Activated naive CD4-positive, alpha-beta T cell treated with anti-CD3 and anti-CD28 coated beads, Interleukin-2, amount 50 U/mL, for 72 hours (primary cell): Measurements from ENCODE around the gene NUS1. TPM values are rescaled to one million over a fixed set of nuclear protein-coding genes. Genes with fewer than 3 reads are reported as not detected.
A peak's percentile ranks its signal among the peaks of the same experiment; 100 is the strongest.
"Not testable (repeated sequence)": the region's sequence is repeated elsewhere in the genome, so short reads cannot be mapped to it uniquely, and the experiment has no call there.

Source experiments
- ATAC-seq, 2 donors: fragments of 150-1000 bp; cut with Tn5 transposase; 2 replicates each; pipeline ENCODE4 v1.10.0; 2021; ENCODE audit warnings: mild to moderate bottlenecking in 2 of 2, moderate library complexity in 2 of 2
- DNase-seq, 2 donors: peaks; one replicate each; pipeline ENCODE4 v3.0.0; 2021 to 2022; ENCODE audit warnings: low spot score in 2 of 2
- H3K27ac Mint-ChIP-seq, 2 donors: one replicate each; pipeline ENCODE4 v1.8.0; 2022; ENCODE audit warnings: mild to moderate bottlenecking in 2 of 2, mixed read lengths in 2 of 2
- H3K36me3 Mint-ChIP-seq, 2 donors: one replicate each; pipeline ENCODE4 v1.8.0; 2022; ENCODE audit warnings: mixed read lengths in 2 of 2
- H3K9me3 Mint-ChIP-seq, 2 donors: one replicate each; pipeline ENCODE4 v1.8.0; 2022; ENCODE audit warnings: mixed read lengths in 2 of 2
- total RNA-seq, 2 donors: library from RNA; stranded (reverse); gene quantifications; one replicate each; pipeline ENCODE4 v1.2.3, GENCODE V29; 2022

The NUS1 gene
- total RNA-seq: 10 to 100 TPM; 21.2 to 28.7 TPM

DNA sequence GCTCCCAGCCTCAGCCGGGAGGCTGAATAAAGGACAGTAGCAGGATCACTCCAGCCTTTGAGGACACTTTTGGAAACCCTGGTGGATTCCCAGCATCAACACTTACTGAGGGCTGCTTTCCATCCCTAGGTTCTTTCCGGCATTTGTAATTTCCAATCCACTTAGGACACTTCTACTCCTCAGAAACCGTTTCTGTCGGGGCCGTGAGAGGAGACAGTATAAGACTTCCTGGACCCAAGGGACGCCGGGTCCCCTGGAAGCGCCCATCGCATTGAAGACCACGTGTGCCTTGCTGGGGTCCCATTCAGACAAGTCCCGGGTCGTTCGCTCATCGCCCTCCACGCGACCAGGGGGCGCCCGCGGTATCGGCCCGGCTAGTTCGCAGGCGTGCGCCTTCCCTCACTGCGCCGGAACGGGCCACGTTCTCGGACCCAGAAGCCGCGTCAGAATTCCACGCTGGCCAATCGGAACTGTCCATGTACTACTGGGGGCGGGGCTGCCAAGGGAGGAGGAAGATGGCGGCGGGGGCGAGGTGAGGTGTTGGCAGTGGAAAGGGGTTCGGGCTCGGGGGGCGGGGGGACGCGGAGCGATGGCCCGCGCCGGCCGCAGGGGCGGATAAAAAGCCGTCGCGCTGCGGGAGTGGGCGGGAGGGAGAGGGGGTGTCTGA, at the start of gene NUS1:
Gene NUS1 (plus strand): TSS at position 479 of the 667 bp plus-strand sequence. CDS start 202 bp downstream, outside the sequence.
- peak within 1 kb of the TSS; percentile 95 for H3K27ac Mint-ChIP-seq
- peak; percentile 95 to 98 for DNase-seq
- ATAC-seq: peak; percentile 92 to 98
- H3K36me3 Mint-ChIP-seq: peaks cover 4 to 19% of the 10 kb centered on the region in 2 donors
- H3K9me3 Mint-ChIP-seq: no peaks in the 10 kb centered on the region

DNA sequence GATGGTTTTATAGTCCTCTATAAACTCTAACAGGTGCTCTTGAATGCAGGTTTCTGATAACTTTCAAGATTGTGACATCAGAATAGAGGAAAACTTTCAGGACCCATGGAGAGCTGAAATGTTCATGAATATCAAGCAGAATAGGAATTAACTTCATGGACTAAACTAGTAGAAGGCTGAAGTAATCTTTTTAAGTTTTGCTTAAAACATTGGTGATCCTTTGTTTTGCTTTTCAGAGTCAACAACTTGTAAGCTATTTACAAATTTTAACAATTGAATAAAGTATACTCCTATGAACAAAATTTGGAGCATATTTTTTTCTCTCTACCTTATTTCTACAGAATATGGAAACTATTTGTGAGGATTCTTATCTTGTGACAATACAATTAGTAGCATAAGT, 47.7 kb upstream of the NUS1 start:
- ATAC-seq (no peak), DNase-seq (no peak)
- Mint-ChIP-seq H3K27ac (no peak overlapping the region), H3K36me3 (peaks cover 10 to 16% of the 10 kb centered on the region in 2 donors), H3K9me3 (peaks cover 3 to 13% of the 10 kb centered on the region in 2 donors)

DNA sequence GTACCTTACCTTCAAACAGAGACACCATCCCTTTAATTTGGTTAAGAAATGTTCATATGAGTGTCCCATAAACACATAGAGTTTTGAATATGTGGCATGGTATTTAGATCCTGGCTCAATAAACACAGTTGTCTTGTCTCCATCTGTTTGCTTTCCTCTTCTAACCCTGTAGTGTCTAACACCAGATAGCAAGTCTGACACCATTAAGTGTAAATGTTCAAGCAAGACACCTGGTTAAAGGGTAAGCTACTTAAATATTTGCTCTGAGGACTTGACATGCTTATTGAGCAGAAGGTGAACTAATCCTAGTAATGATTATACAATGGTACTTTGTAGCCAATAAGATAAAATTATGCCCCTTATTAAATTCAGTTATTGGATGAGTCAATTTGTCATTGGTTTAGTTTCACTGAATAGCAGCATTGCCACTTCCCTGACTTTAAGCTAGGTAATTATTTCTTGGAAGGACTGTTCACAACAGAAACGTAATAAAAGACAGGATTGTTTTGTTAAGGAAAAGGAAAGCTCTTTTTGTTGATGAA, 46.1 kb upstream of the NUS1 start:
- ATAC-seq: no peak
- Mint-ChIP-seq H3K9me3 (peaks cover 3 to 5% of the 10 kb centered on the region in 2 donors), H3K27ac (no peak overlapping the region), H3K36me3 (peaks cover under 1 to 6% of the 10 kb centered on the region in 2 donors)
- no peak for DNase-seq

DNA sequence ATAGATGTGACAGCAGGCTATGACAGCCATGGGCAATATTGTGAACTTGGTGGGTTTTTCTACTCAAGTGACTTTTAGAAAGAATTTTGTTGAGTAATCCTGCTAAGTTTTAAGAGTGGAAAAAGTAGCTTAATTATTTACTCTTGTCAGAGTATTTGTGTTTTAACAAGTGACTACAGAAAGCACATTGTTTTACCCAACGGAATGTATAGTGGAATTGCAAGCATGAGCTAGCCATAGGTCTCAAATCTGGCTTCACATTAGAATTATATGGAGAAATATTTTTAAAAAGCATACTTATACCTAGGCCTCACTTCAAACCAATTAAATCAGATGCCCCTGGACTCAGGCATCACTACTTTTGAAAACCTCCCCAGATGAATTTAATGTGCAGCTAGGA, 37.5 kb upstream of the NUS1 start:
- peaks cover 0 to 7% of the 10 kb centered on the region in 2 donors for H3K36me3 Mint-ChIP-seq
- DNase-seq (no peak), ATAC-seq (no peak)
- no peak overlapping the region for H3K27ac Mint-ChIP-seq
- peaks cover 3 to 4% of the 10 kb centered on the region in 2 donors for H3K9me3 Mint-ChIP-seq

DNA sequence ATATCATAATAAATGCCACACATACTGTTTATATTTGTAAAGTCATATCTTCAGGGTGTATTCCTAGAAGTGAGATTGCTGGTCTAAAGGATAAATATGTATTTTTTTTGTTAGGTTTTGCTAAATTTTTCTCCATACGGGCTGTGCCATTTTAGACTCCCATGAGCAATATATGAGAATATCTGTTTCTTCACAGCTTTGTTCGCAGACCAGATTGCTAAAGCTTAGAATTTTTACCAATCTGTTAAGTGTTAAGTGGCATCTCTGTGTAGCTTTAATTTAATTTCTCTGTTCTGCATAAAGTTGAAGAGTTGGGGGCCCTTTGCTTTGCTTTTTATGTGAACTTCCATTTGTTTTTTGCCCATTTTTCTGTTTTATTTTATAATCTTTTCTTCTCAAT, 32.3 kb upstream of the NUS1 start:
- Mint-ChIP-seq H3K9me3 (peaks cover 3 to 4% of the 10 kb centered on the region in 2 donors), H3K27ac (no peak overlapping the region), H3K36me3 (peaks cover 0 to 4% of the 10 kb centered on the region in 2 donors)
- ATAC-seq (no peak), DNase-seq (no peak)

DNA sequence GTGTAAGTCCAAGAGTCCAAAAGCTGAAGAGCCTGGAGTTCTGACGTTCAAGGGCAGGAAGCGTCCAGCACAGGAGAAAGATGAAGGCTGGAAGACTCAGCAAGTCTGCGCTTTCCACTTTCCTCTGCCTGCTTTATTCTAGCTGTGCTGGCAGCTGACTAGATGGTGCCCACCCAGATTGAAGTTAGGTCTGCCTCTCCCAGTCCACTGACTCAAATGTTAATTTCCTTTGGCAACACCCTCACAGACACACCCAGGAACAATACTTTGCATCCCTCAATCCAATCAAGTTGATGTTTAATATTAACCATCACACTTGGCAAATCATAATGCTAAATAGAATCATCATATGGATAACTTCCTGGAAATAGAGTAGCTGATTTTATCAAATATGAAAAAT, 23.3 kb upstream of the NUS1 start:
- H3K9me3 Mint-ChIP-seq, DNase-seq, H3K36me3 Mint-ChIP-seq, H3K27ac Mint-ChIP-seq, ATAC-seq: not testable (repeated sequence)

DNA sequence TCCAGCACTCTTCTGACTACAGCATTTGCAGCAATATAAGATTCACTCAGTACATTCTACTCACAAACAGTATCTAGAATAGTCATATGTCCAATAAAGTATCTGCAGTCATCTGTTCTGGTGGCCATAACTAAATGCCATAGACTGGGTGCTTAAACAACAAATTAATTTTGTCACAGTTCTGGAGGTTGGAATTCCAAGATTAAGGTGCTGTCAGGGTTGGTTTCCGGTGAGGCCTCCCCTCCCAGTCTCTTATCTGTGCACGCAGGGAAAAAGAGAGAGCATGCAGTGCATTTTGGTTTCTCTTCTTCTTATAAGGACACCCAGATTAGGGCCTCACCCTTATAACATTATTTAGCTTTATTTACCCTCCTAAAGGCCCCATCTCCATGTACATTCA, 21.3 kb upstream of the NUS1 start:
- peaks cover 0 to 5% of the 10 kb centered on the region in 2 donors for H3K36me3 Mint-ChIP-seq

DNA sequence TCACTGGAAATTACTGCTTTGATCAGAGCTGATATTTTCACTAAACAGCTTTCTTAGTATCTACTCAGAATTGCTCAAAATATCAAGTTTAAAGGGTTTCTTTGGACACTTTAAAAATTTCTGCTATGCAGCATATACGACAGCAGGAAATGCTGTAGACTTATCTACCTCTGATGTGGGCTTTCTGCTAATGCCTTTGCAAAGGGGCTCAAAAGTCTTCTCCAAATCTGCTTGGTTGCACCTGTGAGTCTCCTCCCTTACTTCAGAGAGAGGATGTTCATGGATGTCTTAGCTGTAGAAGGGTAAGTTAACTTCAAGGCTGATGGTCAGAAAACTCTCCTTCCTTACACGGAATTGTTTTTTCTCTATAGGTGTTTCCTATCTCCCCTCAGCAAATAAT, 19.9 kb upstream of the NUS1 start:
- no peaks in the 10 kb centered on the region for H3K9me3 Mint-ChIP-seq
- H3K27ac Mint-ChIP-seq: no peak overlapping the region
- ATAC-seq (no peak), DNase-seq (no peak)
- H3K36me3 Mint-ChIP-seq: no peaks in the 10 kb centered on the region

More for the DNA sequence above, 21.3 kb upstream of the NUS1 start:
- no peak overlapping the region for H3K27ac Mint-ChIP-seq
- H3K9me3 Mint-ChIP-seq: peaks cover 0 to 3% of the 10 kb centered on the region in 2 donors
- ATAC-seq (no peak), DNase-seq (no peak)

DNA sequence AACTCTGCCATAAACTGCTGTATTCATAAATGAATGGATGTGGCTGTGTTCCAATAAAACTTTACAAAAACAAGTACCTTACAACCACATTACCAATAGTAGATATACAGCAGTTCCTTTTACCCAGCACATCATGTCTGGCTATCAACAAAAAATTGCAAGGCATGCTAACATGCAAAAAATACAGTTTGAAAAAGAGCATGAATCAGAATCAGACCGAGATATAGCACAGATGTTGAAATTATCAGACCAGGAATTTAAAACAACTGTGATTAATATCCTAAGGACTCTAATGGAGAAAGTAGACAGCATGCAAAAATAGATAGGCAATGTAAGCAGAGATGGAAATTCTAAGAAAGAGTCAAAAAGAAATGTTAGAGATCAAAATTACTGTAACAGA, 8.4 kb upstream of the NUS1 start:
- ATAC-seq (no peak), DNase-seq (no peak)
- no peaks in the 10 kb centered on the region for H3K9me3 Mint-ChIP-seq
- H3K36me3 Mint-ChIP-seq: peaks cover 12 to 16% of the 10 kb centered on the region in 2 donors
- no peak overlapping the region for H3K27ac Mint-ChIP-seq

DNA sequence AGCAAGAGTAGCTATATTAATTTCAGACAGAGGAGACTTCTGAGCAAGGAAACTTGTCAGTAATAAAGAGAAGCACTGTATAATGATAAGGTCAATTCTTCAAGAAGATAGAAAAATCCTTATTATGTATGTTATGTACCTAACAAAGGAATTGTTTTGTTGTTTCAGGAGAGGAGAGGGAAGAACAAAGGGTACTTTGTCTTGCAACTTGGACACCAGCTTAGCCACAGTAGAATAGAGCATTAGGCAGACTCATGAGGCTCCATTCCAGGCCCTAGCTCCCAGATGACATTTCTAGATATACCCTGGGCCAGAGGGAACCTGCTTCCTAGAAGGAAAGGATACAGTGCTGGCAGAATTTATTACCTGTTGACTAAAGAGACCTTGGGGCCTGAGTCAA, 6.5 kb upstream of the NUS1 start:
- H3K27ac Mint-ChIP-seq: no peak overlapping the region
- no peak for DNase-seq
- ATAC-seq: no peak
- peaks cover 8 to 15% of the 10 kb centered on the region in 2 donors for H3K36me3 Mint-ChIP-seq
- no peaks in the 10 kb centered on the region for H3K9me3 Mint-ChIP-seq

DNA sequence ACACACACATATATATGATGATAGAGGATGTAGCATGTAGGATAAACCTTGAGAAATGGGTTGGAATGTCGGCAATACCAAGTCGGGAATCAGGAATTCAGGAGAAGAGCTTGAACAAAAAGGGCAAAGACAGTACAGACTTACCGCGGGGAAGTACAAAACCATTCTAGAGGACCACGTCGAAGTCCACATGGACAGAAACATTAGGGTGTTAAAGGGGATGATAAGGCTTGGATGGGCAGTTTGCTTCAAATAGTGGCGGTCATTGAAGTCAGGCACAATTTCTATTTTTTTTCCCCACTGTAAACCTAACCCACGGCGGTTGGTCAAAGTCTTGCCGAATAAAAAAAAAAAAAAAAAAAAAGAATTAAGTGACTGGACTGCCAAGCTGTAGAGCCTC, 766 bp upstream of the NUS1 start:
- no peaks in the 10 kb centered on the region for H3K9me3 Mint-ChIP-seq
- peaks cover 4 to 12% of the 10 kb centered on the region in 2 donors for H3K36me3 Mint-ChIP-seq
- H3K27ac Mint-ChIP-seq: peak overlapping the region; percentile 95
- ATAC-seq (no peak), DNase-seq (no peak)

DNA sequence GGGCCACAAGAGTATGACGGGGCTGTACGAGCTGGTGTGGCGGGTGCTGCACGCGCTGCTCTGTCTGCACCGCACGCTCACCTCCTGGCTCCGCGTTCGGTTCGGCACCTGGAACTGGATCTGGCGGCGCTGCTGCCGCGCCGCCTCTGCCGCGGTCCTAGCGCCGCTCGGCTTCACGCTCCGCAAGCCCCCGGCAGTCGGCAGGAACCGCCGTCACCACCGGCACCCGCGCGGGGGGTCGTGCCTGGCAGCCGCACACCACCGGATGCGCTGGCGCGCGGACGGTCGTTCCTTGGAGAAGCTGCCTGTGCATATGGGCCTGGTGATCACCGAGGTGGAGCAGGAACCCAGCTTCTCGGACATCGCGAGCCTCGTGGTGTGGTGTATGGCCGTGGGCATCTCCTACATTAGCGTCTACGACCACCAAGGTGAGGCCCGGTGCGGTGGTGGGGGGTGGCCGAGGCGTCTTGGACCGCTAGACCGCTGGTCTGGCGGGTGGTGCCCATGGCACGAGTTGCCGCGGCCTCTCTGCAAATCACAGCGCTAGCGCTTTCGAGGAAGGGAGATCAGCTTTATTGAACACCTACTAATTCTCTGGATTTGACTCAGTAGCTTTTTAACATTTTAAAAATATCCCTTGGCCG, 511 bp downstream of the NUS1 start:
- Mint-ChIP-seq H3K36me3 (peaks cover 4 to 25% of the 10 kb centered on the region in 2 donors), H3K27ac (peak overlapping the region; percentile 57 to 95)
- not testable (repeated sequence) for H3K9me3 Mint-ChIP-seq
- DNase-seq (peak; percentile 11 to 61), ATAC-seq (peak; percentile 52 to 54)

DNA sequence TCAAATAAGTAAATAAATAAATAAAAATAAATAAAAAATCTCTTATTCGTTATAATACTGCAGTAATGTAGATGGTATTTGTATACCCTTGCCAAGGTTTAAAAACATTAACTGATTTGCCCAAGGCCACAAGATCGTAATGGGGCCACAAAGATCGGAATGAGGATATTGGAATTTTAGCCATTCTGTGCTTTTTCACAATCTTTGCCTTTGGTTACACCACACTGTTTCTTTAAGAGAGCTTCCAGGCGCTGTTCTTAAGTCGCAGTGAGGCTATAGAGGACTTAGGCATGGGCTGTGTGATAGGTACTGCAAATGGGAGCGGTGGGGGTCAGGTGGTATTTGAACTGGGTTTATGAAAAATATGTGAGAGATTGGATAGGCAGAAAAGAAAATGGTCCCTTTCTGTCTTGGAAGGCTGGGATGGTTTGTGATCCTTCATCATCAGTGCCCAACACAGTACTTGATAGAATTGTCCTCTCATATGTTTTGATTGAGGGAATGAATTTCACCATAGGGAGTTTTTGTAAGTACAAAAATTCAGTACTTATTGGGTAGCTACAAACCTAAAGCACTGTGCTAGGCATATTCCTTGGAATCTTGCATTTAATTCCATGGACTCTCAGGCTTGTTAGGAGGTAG, 1.4 kb downstream of the NUS1 start:
- Mint-ChIP-seq H3K9me3 (no peaks in the 10 kb centered on the region), H3K36me3 (peaks cover 4 to 30% of the 10 kb centered on the region in 2 donors), H3K27ac (peak overlapping the region in 1 of 2 donors; percentile 95)
- ATAC-seq: no peak
- no peak for DNase-seq

DNA sequence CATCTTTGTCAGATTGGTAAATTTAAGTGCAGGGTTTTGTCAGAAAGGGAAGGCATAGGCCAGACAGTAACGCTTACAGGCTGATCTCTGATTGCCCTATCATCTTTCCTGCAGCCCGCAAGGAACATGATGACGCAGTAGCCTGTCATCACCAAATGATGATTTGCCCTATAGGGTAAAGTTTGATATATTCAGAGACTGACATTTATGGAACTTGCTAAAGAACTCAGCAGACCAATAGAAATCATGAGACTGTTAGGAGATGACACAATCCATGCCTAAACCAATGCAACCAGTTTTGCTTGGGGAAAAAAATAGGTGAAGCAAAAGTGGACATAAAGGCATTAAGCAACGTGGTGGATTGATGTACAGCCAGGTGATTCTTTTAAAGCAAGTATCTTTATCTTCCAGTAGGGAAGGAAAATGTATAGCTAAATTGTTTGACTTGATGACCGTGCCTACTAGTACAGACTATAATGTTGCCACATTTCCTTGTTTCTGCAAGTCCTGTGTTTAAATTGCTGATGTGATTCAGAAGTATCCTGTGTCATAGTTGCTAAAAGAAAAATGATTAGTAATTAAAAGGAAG, 2.4 kb downstream of the NUS1 start:
- peaks cover 4 to 30% of the 10 kb centered on the region in 2 donors for H3K36me3 Mint-ChIP-seq

DNA sequence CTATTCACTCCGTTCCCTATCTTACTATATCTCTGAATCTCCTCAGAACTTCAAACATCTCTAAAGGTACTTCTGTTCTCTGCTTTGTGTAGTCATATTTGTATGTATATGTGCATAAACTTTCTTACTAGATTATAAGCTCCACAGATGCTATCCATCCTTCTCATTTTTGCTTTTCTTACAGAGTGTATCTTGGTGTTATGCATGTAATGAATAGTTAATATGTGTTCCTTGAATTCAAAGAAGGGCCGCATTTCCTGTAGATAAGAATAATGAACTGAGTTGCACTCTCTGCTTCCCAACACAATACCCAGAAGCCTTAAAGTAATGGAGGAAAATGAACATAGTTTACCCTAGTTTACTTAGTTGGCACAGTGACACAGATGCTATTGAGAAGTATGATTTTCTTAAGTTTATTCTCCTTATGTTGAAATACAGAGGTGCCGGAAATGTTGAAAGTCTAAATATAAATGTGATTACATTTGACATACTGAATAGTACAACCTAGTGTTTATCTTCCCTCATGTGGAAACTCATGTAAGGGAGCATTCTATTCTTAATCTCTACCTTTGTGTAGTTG, 6.0 kb downstream of the NUS1 start:
- ATAC-seq (peak in 1 of 2 donors; percentile 26), DNase-seq (no peak)
- Mint-ChIP-seq H3K9me3 (no peaks in the 10 kb centered on the region), H3K27ac (peak overlapping the region in 1 of 2 donors; percentile 41), H3K36me3 (peaks cover 8 to 30% of the 10 kb centered on the region in 2 donors)

More for the DNA sequence above, 2.4 kb downstream of the NUS1 start:
- peak overlapping the region in 1 of 2 donors; percentile 95 for H3K27ac Mint-ChIP-seq
- DNase-seq (no peak), ATAC-seq (peak in 1 of 2 donors; percentile 30)
- H3K9me3 Mint-ChIP-seq: no peaks in the 10 kb centered on the region

DNA sequence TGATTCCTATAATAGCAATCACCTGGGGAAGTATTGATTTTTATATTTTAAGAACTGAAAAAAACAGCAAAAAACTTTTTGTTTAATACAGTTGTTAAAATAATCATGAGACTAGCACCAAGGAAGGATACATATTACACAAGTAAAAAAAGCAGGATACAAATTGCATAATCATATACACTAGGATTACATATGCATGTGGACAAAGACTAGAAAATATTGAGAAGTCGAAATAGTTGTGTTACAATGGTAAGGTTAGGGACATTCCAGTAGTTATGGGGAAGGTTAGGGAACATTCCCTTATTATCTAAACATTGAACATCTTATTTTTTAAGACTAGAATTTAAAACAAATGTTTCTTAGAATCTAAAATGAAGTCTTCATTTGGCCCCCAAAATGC, 9.5 kb downstream of the NUS1 start:
- DNase-seq (no peak), ATAC-seq (no peak)
- H3K9me3 Mint-ChIP-seq: no peaks in the 10 kb centered on the region
- peaks cover 13 to 30% of the 10 kb centered on the region in 2 donors for H3K36me3 Mint-ChIP-seq
- H3K27ac Mint-ChIP-seq: no peak overlapping the region
